Activated naive CD4-positive, alpha-beta T cell treated with anti-CD3 and anti-CD28 coated beads, Interleukin-2, amount 50 U/mL, for 24 hours (primary cell): ENCODE results near the gene HADH.
"Not testable (repeated sequence)": the region's sequence is repeated elsewhere in the genome, so short reads cannot be mapped to it uniquely, and the experiment has no call there.

ENCODE experiments used
- H3K27ac Mint-ChIP-seq: one replicate; pipeline ENCODE4 v1.8.0; 2021; ENCODE audit warnings: mild to moderate bottlenecking, mixed read lengths
- H3K27me3 Mint-ChIP-seq: one replicate; pipeline ENCODE4 v1.8.0; 2021; ENCODE audit warnings: mixed read lengths
- H3K36me3 Mint-ChIP-seq: one replicate; pipeline ENCODE4 v1.8.0; 2021; ENCODE audit warnings: mixed read lengths
- H3K4me1 Mint-ChIP-seq: one replicate; pipeline ENCODE4 v1.8.0; 2021; ENCODE audit warnings: mixed read lengths
- H3K4me3 Mint-ChIP-seq: one replicate; pipeline ENCODE4 v1.8.0; 2021; ENCODE audit warnings: mild to moderate bottlenecking, mixed read lengths
- H3K9me3 Mint-ChIP-seq: one replicate; pipeline ENCODE4 v1.8.0; 2021; ENCODE audit warnings: mixed read lengths

HADH gene

GRCh38 chr4:108008721-108009120, 19.0 kb downstream of the HADH start:
- peaks cover 28% of the 10 kb centered on the region for H3K4me1 Mint-ChIP-seq
- H3K27me3 Mint-ChIP-seq, result no peaks in the 10 kb centered on the region
- no peak overlapping the region for H3K4me3 Mint-ChIP-seq
- H3K36me3 Mint-ChIP-seq, result peaks cover 15% of the 10 kb centered on the region
- no peaks in the 10 kb centered on the region for H3K9me3 Mint-ChIP-seq
- no peak overlapping the region for H3K27ac Mint-ChIP-seq

- Mint-ChIP-seq H3K36me3 (peaks cover 19% of the 10 kb centered on the region), H3K4me3 (no peak overlapping the region), H3K27me3 (no peaks in the 10 kb centered on the region), H3K9me3 (no peaks in the 10 kb centered on the region), H3K27ac (no peak overlapping the region), H3K4me1 (peaks cover 17% of the 10 kb centered on the region)
Measured at GRCh38 chr4:108010167-108010566, 20.5 kb downstream of the HADH start.

GRCh38 chr4:108012382-108012781, 22.7 kb downstream of the HADH start:
- H3K27ac Mint-ChIP-seq, H3K4me3 Mint-ChIP-seq, H3K9me3 Mint-ChIP-seq, H3K27me3 Mint-ChIP-seq: not testable (repeated sequence)
- peaks cover 10% of the 10 kb centered on the region for H3K4me1 Mint-ChIP-seq
- H3K36me3 Mint-ChIP-seq, result peaks cover 21% of the 10 kb centered on the region

GRCh38 chr4:108013327-108013726, 23.6 kb downstream of the HADH start:
- peaks cover 21% of the 10 kb centered on the region for H3K36me3 Mint-ChIP-seq
- no peak overlapping the region for H3K27ac Mint-ChIP-seq
- no peaks in the 10 kb centered on the region for H3K27me3 Mint-ChIP-seq
- peaks cover 4% of the 10 kb centered on the region for H3K4me1 Mint-ChIP-seq
- no peaks in the 10 kb centered on the region for H3K9me3 Mint-ChIP-seq
- H3K4me3 Mint-ChIP-seq, result no peak overlapping the region

- Mint-ChIP-seq H3K4me1 (peaks cover 7% of the 10 kb centered on the region), H3K9me3 (no peaks in the 10 kb centered on the region), H3K27ac (no peak overlapping the region), H3K4me3 (no peak overlapping the region), H3K27me3 (no peaks in the 10 kb centered on the region), H3K36me3 (peaks cover 21% of the 10 kb centered on the region)
Measured at GRCh38 chr4:108013955-108014354, 24.3 kb downstream of the HADH start.

- Mint-ChIP-seq H3K27me3 (no peaks in the 10 kb centered on the region), H3K36me3 (peaks cover 12% of the 10 kb centered on the region), H3K27ac (no peak overlapping the region), H3K4me1 (peaks cover 15% of the 10 kb centered on the region), H3K4me3 (no peak overlapping the region), H3K9me3 (no peaks in the 10 kb centered on the region)
Measured at GRCh38 chr4:108018040-108018883, 28.6 kb downstream of the HADH start.

- no peaks in the 10 kb centered on the region for H3K9me3 Mint-ChIP-seq
- H3K4me1 Mint-ChIP-seq, result peaks cover 15% of the 10 kb centered on the region
- peak overlapping the region; percentile 35 for H3K27ac Mint-ChIP-seq
- H3K36me3 Mint-ChIP-seq, result peaks cover 12% of the 10 kb centered on the region
- H3K4me3 Mint-ChIP-seq, result no peak overlapping the region
- H3K27me3 Mint-ChIP-seq, result no peaks in the 10 kb centered on the region
Measured at GRCh38 chr4:108018884-108019187, 29.1 kb downstream of the HADH start.

GRCh38 chr4:108024085-108024877, 34.6 kb downstream of the HADH start:
- Mint-ChIP-seq H3K9me3 (no peaks in the 10 kb centered on the region), H3K4me3 (no peak overlapping the region), H3K27ac (no peak overlapping the region), H3K36me3 (peaks cover 7% of the 10 kb centered on the region), H3K27me3 (no peaks in the 10 kb centered on the region), H3K4me1 (peaks cover 18% of the 10 kb centered on the region)

- Mint-ChIP-seq H3K4me3 (no peak overlapping the region), H3K9me3 (no peaks in the 10 kb centered on the region), H3K4me1 (peaks cover 18% of the 10 kb centered on the region), H3K27me3 (no peaks in the 10 kb centered on the region), H3K27ac (no peak overlapping the region), H3K36me3 (peaks cover 8% of the 10 kb centered on the region)
Measured at GRCh38 chr4:108024878-108025165, 35.1 kb downstream of the HADH start.

GRCh38 chr4:108029016-108029720, 39.5 kb downstream of the HADH start:
- peaks cover 4% of the 10 kb centered on the region for H3K36me3 Mint-ChIP-seq
- no peaks in the 10 kb centered on the region for H3K9me3 Mint-ChIP-seq
- H3K4me3 Mint-ChIP-seq, result peak overlapping the region; percentile 76
- no peaks in the 10 kb centered on the region for H3K27me3 Mint-ChIP-seq
- peak overlapping the region; percentile 99 for H3K27ac Mint-ChIP-seq
- peaks cover 57% of the 10 kb centered on the region for H3K4me1 Mint-ChIP-seq

GRCh38 chr4:108029731-108030130, 40.0 kb downstream of the HADH start:
- Mint-ChIP-seq H3K4me3 (peak overlapping the region; percentile 76), H3K27ac (peak overlapping the region; percentile 99), H3K27me3 (no peaks in the 10 kb centered on the region), H3K9me3 (no peaks in the 10 kb centered on the region), H3K36me3 (peaks cover 3% of the 10 kb centered on the region), H3K4me1 (peaks cover 63% of the 10 kb centered on the region)

- Mint-ChIP-seq H3K27ac (peak overlapping the region; percentile 99), H3K27me3 (no peaks in the 10 kb centered on the region), H3K4me3 (peak overlapping the region; percentile 76), H3K36me3 (peaks cover 2% of the 10 kb centered on the region), H3K9me3 (no peaks in the 10 kb centered on the region), H3K4me1 (peaks cover 69% of the 10 kb centered on the region)
Measured at GRCh38 chr4:108030332-108030731, 40.6 kb downstream of the HADH start.

GRCh38 chr4:108031427-108032083, 41.9 kb downstream of the HADH start:
- H3K9me3 Mint-ChIP-seq, result no peaks in the 10 kb centered on the region
- H3K4me1 Mint-ChIP-seq, result peaks cover 81% of the 10 kb centered on the region
- peaks cover 2% of the 10 kb centered on the region for H3K36me3 Mint-ChIP-seq
- no peaks in the 10 kb centered on the region for H3K27me3 Mint-ChIP-seq
- peak overlapping the region; percentile 49 for H3K4me3 Mint-ChIP-seq
- H3K27ac Mint-ChIP-seq, result peak overlapping the region; percentile 99

GRCh38 chr4:108033348-108033747, 43.7 kb downstream of the HADH start:
- Mint-ChIP-seq H3K27me3 (no peaks in the 10 kb centered on the region), H3K27ac (peak overlapping the region; percentile 48), H3K4me1 (peaks cover 92% of the 10 kb centered on the region), H3K4me3 (no peak overlapping the region), H3K9me3 (no peaks in the 10 kb centered on the region), H3K36me3 (peaks cover 2% of the 10 kb centered on the region)

GRCh38 chr4:108034565-108034964, 44.9 kb downstream of the HADH start:
- Mint-ChIP-seq H3K4me3 (peak overlapping the region; percentile 47), H3K27ac (peak overlapping the region; percentile 84), H3K9me3 (no peaks in the 10 kb centered on the region), H3K4me1 (peaks cover 86% of the 10 kb centered on the region), H3K36me3 (no peaks in the 10 kb centered on the region), H3K27me3 (no peaks in the 10 kb centered on the region)
